Measurements from ENCODE around the gene TAF11.
"Not testable (repeated sequence)": the region's sequence is repeated elsewhere in the genome, so short reads cannot be mapped to it uniquely, and the experiment has no call there.

TAF11 gene

GRCh38 chr6:34867484-34867883, 20.4 kb downstream of the TAF11 start:
- in situ Hi-C loops (cut with MboI; ENCODE audit: low sequenced_read_pairs) = no loop called here

GRCh38 chr6:34866509-34866908, 21.3 kb downstream of the TAF11 start:
- in situ Hi-C loops (cut with MboI; ENCODE audit: low sequenced_read_pairs) = no loop called here

- in situ Hi-C loops (cut with MboI; ENCODE audit: low sequenced_read_pairs) = no loop called here
These were observed 22.7 kb downstream of the TAF11 start for GRCh38 chr6:34865107-34865506.

GRCh38 chr6:34864007-34864406, 23.8 kb downstream of the TAF11 start:
- in situ Hi-C loops (cut with MboI; ENCODE audit: low sequenced_read_pairs) = no loop called here

- in situ Hi-C loops (cut with MboI; ENCODE audit: low sequenced_read_pairs) = no loop called here
These were observed 27.1 kb downstream of the TAF11 start for GRCh38 chr6:34860776-34861175.

- in situ Hi-C loops (cut with MboI; ENCODE audit: low sequenced_read_pairs) = no loop called here
These were observed 27.9 kb downstream of the TAF11 start for GRCh38 chr6:34859951-34860350.

GRCh38 chr6:34858681-34859080, 29.2 kb downstream of the TAF11 start:
- in situ Hi-C loops (cut with MboI; ENCODE audit: low sequenced_read_pairs) = no loop called here

GRCh38 chr6:34855463-34855862, 32.4 kb downstream of the TAF11 start:
- in situ Hi-C loops (cut with MboI; ENCODE audit: low sequenced_read_pairs) = no loop called here

GRCh38 chr6:34852406-34853085, 35.3 kb downstream of the TAF11 start:
- in situ Hi-C loops (cut with MboI; ENCODE audit: low sequenced_read_pairs) = no loop called here

GRCh38 chr6:34851361-34851760, 36.5 kb downstream of the TAF11 start:
- in situ Hi-C loops (cut with MboI; ENCODE audit: low sequenced_read_pairs) = no loop called here

GRCh38 chr6:34849066-34849465, 38.8 kb downstream of the TAF11 start:
- in situ Hi-C loops (cut with MboI; ENCODE audit: low sequenced_read_pairs) = not testable (repeated sequence)

- in situ Hi-C loops (cut with MboI; ENCODE audit: low sequenced_read_pairs) = no loop called here
These were observed 48.0 kb downstream of the TAF11 start for GRCh38 chr6:34839666-34840352.

GRCh38 chr6:34837528-34837927, 50.3 kb downstream of the TAF11 start:
- in situ Hi-C loops (cut with MboI; ENCODE audit: low sequenced_read_pairs) = no loop called here

GRCh38 chr6:34836451-34836850, 51.4 kb downstream of the TAF11 start:
- in situ Hi-C loops (cut with MboI; ENCODE audit: low sequenced_read_pairs) = no loop called here

GRCh38 chr6:34836008-34836407, 51.8 kb downstream of the TAF11 start:
- in situ Hi-C loops (cut with MboI; ENCODE audit: low sequenced_read_pairs) = no loop called here

- in situ Hi-C loops (cut with MboI; ENCODE audit: low sequenced_read_pairs) = no loop called here
These were observed 52.9 kb downstream of the TAF11 start for GRCh38 chr6:34834789-34835518.

- in situ Hi-C loops (cut with MboI; ENCODE audit: low sequenced_read_pairs) = no loop called here
These were observed 54.9 kb downstream of the TAF11 start for GRCh38 chr6:34832942-34833341.

- in situ Hi-C loops (cut with MboI; ENCODE audit: low sequenced_read_pairs) = no loop called here
These were observed 58.7 kb downstream of the TAF11 start for GRCh38 chr6:34829137-34829536.

Data from HL-60/S4 treated with phorbol 12-myristate 13-acetate at 8.2 ng/mL for 4 days and 3 days (cell line).